H9 (cell line): ENCODE measurements around the gene TXNDC5. TPM values are rescaled to one million over a fixed set of nuclear protein-coding genes. Genes with fewer than 3 reads are reported as not detected.

Experiments used
- DNase-seq: peaks from one replicate; pipeline ENCODE4 v3.0.0-alpha.2; 2017
- H2AFZ ChIP-seq: one replicate; pipeline ENCODE4 v1.6.1; 2013; ENCODE audit warnings: mild to moderate bottlenecking, low read length, control low read depth, moderate library complexity
- H2AK5ac ChIP-seq: 2 replicates; pipeline ENCODE4 v1.6.1; 2013; ENCODE audit warnings: low read length, control low read depth, mixed read lengths; ENCODE audit not compliant: insufficient read length
- H2BK120ac ChIP-seq: one replicate; pipeline ENCODE4 v1.6.1; 2013; ENCODE audit warnings: low read depth, mild to moderate bottlenecking, low read length, control low read depth, inconsistent platforms; ENCODE audit not compliant: poor library complexity, severe bottlenecking
- H2BK12ac ChIP-seq: 2 replicates; pipeline ENCODE4 v1.6.1; 2013; ENCODE audit warnings: low read length, control low read depth, mixed read lengths, low read depth; ENCODE audit not compliant: insufficient read length
- H2BK15ac ChIP-seq: 2 replicates; pipeline ENCODE4 v1.6.1; 2013; ENCODE audit warnings: low read depth, low read length, control low read depth
- H2BK20ac ChIP-seq: one replicate; pipeline ENCODE4 v1.6.1; 2013; ENCODE audit warnings: low read depth, mild to moderate bottlenecking, low read length, control low read depth, inconsistent platforms; ENCODE audit not compliant: poor library complexity, severe bottlenecking
- H2BK5ac ChIP-seq: 2 replicates; pipeline ENCODE4 v1.6.1; 2013; ENCODE audit warnings: low read length, control low read depth, mixed read lengths; ENCODE audit not compliant: insufficient read length
- H3K14ac ChIP-seq: 2 replicates; pipeline ENCODE4 v1.6.1; 2013; ENCODE audit warnings: low read length, control low read depth; ENCODE audit not compliant: insufficient read depth
- H3K18ac ChIP-seq: 2 replicates; pipeline ENCODE4 v1.6.1; 2013; ENCODE audit warnings: low read depth, mild to moderate bottlenecking, mixed read lengths, low read length, control low read depth; ENCODE audit not compliant: insufficient read length
- H3K23ac ChIP-seq: 2 replicates; pipeline ENCODE4 v1.6.1; 2013; ENCODE audit warnings: low read length, control low read depth, mixed read lengths, low read depth; ENCODE audit not compliant: insufficient read length
- H3K23me2 ChIP-seq: 2 replicates; pipeline ENCODE4 v1.6.1; 2013; ENCODE audit warnings: low read depth, mild to moderate bottlenecking, mixed read lengths, low read length, control low read depth; ENCODE audit not compliant: insufficient read length, poor library complexity, severe bottlenecking
- H3K27ac ChIP-seq: 2 replicates; pipeline ENCODE4 v1.5.1; 2013; ENCODE audit warnings: low read length, control low read depth, mixed read lengths, low read depth; ENCODE audit not compliant: insufficient read length
- H3K27me3 ChIP-seq: 2 replicates; pipeline ENCODE4 v1.6.1; 2013; ENCODE audit warnings: low read length, control low read depth, inconsistent platforms; ENCODE audit not compliant: insufficient read depth
- H3K4ac ChIP-seq: 2 replicates; pipeline ENCODE4 v1.6.1; 2013; ENCODE audit warnings: low read depth, mild to moderate bottlenecking, control low read depth, inconsistent platforms, low read length, moderate library complexity
- H3K4me1 ChIP-seq: 2 replicates; pipeline ENCODE4 v1.6.1; 2013; ENCODE audit warnings: low read length, control low read depth, inconsistent platforms; ENCODE audit not compliant: insufficient read depth
- H3K4me2 ChIP-seq: 2 replicates; pipeline ENCODE4 v1.6.1; 2013; ENCODE audit warnings: low read length, control low read depth, mixed read lengths; ENCODE audit not compliant: insufficient read length, insufficient read depth
- H3K56ac ChIP-seq: 2 replicates; pipeline ENCODE4 v1.6.1; 2013; ENCODE audit warnings: low read depth, mild to moderate bottlenecking, mixed read lengths, low read length, control low read depth; ENCODE audit not compliant: insufficient read length
- H3K79me1 ChIP-seq: 2 replicates; pipeline ENCODE4 v1.6.1; 2013; ENCODE audit warnings: low read depth, mild to moderate bottlenecking, moderate library complexity, low read length, control low read depth, inconsistent platforms; ENCODE audit not compliant: insufficient read depth, poor library complexity, severe bottlenecking
- H3K79me2 ChIP-seq: 2 replicates; pipeline ENCODE4 v1.6.1; 2013; ENCODE audit warnings: low read length, control low read depth, inconsistent platforms; ENCODE audit not compliant: insufficient read depth
- H3K9ac ChIP-seq: 2 replicates; pipeline ENCODE4 v1.6.1; 2013; ENCODE audit warnings: low read length, control low read depth, mixed read lengths; ENCODE audit not compliant: insufficient read length; ENCODE audit errors: extremely low read depth
- H3K9me3 ChIP-seq: one replicate; pipeline ENCODE4 v1.6.1; 2013; ENCODE audit warnings: low read depth, low read length, inconsistent platforms; ENCODE audit not compliant: control insufficient read depth
- H3T11ph ChIP-seq: one replicate; pipeline ENCODE4 v1.6.1; 2013; ENCODE audit warnings: mild to moderate bottlenecking, low read length, control low read depth, inconsistent platforms
- H4K20me1 ChIP-seq: one replicate; pipeline ENCODE4 v1.6.1; 2013; ENCODE audit not compliant: control insufficient read depth, insufficient read length, insufficient read depth
- H4K5ac ChIP-seq: 2 replicates; pipeline ENCODE4 v1.6.1; 2013; ENCODE audit warnings: low read depth, mild to moderate bottlenecking, mixed read lengths, low read length, control low read depth; ENCODE audit not compliant: insufficient read length
- H4K8ac ChIP-seq: replicated peaks from 2 replicates; pipeline ENCODE4 v1.6.1; 2013; ENCODE audit warnings: low read length, control low read depth, mixed read lengths, low read depth; ENCODE audit not compliant: insufficient read length
- H4K91ac ChIP-seq: 2 replicates; pipeline ENCODE4 v1.6.1; 2013; ENCODE audit warnings: low read depth, mild to moderate bottlenecking, moderate library complexity, mixed read lengths, low read length, control low read depth; ENCODE audit not compliant: insufficient read length
- H3K27ac Mint-ChIP-seq, 3 experiments: 2 replicates in 2 of 3; 3 replicates in 1 of 3; pipeline ENCODE4 v1.8.0; 2020 to 2021; ENCODE audit warnings: mixed read lengths in 3 of 3, mild to moderate bottlenecking in 1 of 3, moderate library complexity in 1 of 3
- H3K27me3 Mint-ChIP-seq: 2 replicates; pipeline ENCODE4 v1.8.0; 2021; ENCODE audit warnings: low read depth, mild to moderate bottlenecking, moderate library complexity, mixed read lengths
- H3K36me3 Mint-ChIP-seq, 3 experiments: 2 replicates in 2 of 3; 3 replicates in 1 of 3; pipeline ENCODE4 v1.8.0; 2020 to 2021; ENCODE audit warnings: low read depth in 3 of 3, mixed read lengths in 3 of 3; ENCODE audit not compliant: insufficient read depth in 1 of 3
- H3K4me1 Mint-ChIP-seq, 2 experiments: 2 replicates each; pipeline ENCODE4 v1.8.0; 2020; ENCODE audit warnings: mixed read lengths in 2 of 2
- H3K4me3 Mint-ChIP-seq, 2 experiments: 2 replicates in 1 of 2; 3 replicates in 1 of 2; pipeline ENCODE4 v1.8.0; 2020 to 2021; ENCODE audit warnings: mild to moderate bottlenecking in 2 of 2, mixed read lengths in 2 of 2, moderate library complexity in 1 of 2
- H3K9me3 Mint-ChIP-seq, 2 experiments: 2 replicates in 1 of 2; 3 replicates in 1 of 2; pipeline ENCODE4 v1.8.0; 2020; ENCODE audit warnings: mild to moderate bottlenecking in 2 of 2, mixed read lengths in 2 of 2, moderate library complexity in 1 of 2
- CTCF ChIP-seq: fragments of 200-600 bp; sonication (generic); conservative IDR thresholded peaks from 3 replicates; pipeline ENCODE4 v1.8.0; 2021; ENCODE audit warnings: antibody characterized with exemption, mild to moderate bottlenecking
- WGBS: extraction: QIAGEN DNeasy Blood & Tissue Kit; methylation state at CpG from one replicate; pipeline ENCODE4 v1.1.7; 2013; ENCODE audit warnings: missing lambda C conversion rate, low lambda C conversion rate, mixed read lengths; ENCODE audit not compliant: insufficient read length; ENCODE audit errors: extremely low coverage; 5-methylcytosine and 5-hydroxymethylcytosine counted together
- total RNA-seq: library from RNA; stranded (reverse); gene quantifications from 2 replicates; pipeline ENCODE4 v1.2.1, GENCODE V29; 2021

TXNDC5 gene
- total RNA-seq, 1 experiment from 2014 or later = 130 TPM

GRCh38 chr6:7883381-7883780 is 27.2 kb downstream of the TXNDC5 start:
- Histone ChIP-seq H3K14ac (no peak overlapping the region), H3T11ph (no peak overlapping the region), H4K5ac (no peak overlapping the region), H2BK15ac (no peak overlapping the region), H3K23me2 (no peaks in the 10 kb centered on the region), H3K4me2 (no peak overlapping the region), H2BK120ac (no peak overlapping the region), H3K4me1 (no peaks in the 10 kb centered on the region), H3K79me1 (no peaks in the 10 kb centered on the region), H3K18ac (no peak overlapping the region), H4K8ac (no peak overlapping the region), H3K9ac (no peak overlapping the region), H3K23ac (no peak overlapping the region), H3K4ac (no peak overlapping the region), H3K9me3 (no peaks in the 10 kb centered on the region), H3K79me2 (no peaks in the 10 kb centered on the region), H4K20me1 (no peaks in the 10 kb centered on the region), H3K27me3 (no peaks in the 10 kb centered on the region), H2BK12ac (no peak overlapping the region), H2BK5ac (no peak overlapping the region), H2AFZ (no peak overlapping the region), H4K91ac (no peak overlapping the region), H2BK20ac (no peak overlapping the region), H2AK5ac (no peak overlapping the region), H3K27ac (no peak overlapping the region), H3K56ac (no peak overlapping the region)
- Mint-ChIP-seq H3K27ac (no peak overlapping the region), H3K4me3 (no peak overlapping the region), H3K27me3 (no peaks in the 10 kb centered on the region), H3K4me1 (no peaks in the 10 kb centered on the region), H3K9me3 (no peaks in the 10 kb centered on the region), H3K36me3 (peaks cover 41 to 73% (median 69%) of the 10 kb centered on the region in 3 experiments; a peak in 6 of 7 replicates)
- no peak for DNase-seq
- no peak for TF ChIP-seq CTCF
- WGBS = no CpG with 5 or more reads among the region's 8 CpGs
